CD4-positive, alpha-beta T cell treated with Interleukin-6 for 4 hours (primary cell): ENCODE data around the gene SSX2IP.
A peak's percentile ranks its signal among the peaks of the same experiment; 100 is the strongest.
"Not testable (repeated sequence)": the region's sequence is repeated elsewhere in the genome, so short reads cannot be mapped to it uniquely, and the experiment has no call there.

Experiments
- DNase-seq: peaks from one replicate; pipeline ENCODE4 v3.0.0-alpha.2; 2020; ENCODE audit warnings: mixed read lengths

The SSX2IP gene, protein sequence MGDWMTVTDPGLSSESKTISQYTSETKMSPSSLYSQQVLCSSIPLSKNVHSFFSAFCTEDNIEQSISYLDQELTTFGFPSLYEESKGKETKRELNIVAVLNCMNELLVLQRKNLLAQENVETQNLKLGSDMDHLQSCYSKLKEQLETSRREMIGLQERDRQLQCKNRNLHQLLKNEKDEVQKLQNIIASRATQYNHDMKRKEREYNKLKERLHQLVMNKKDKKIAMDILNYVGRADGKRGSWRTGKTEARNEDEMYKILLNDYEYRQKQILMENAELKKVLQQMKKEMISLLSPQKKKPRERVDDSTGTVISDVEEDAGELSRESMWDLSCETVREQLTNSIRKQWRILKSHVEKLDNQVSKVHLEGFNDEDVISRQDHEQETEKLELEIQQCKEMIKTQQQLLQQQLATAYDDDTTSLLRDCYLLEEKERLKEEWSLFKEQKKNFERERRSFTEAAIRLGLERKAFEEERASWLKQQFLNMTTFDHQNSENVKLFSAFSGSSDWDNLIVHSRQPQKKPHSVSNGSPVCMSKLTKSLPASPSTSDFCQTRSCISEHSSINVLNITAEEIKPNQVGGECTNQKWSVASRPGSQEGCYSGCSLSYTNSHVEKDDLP

GRCh38 chr1:84690397-84691121 is at the start of gene SSX2IP:
Gene SSX2IP (minus strand): TSS chr1:84690461. CDS start chr1:84671219, 19,242 bp downstream.
- peak; percentile 99 for DNase-seq

- no peak for DNase-seq
Measured at GRCh38 chr1:84738237-84738636, 48.0 kb upstream of the SSX2IP start.

- no peak for DNase-seq
Measured at GRCh38 chr1:84737590-84737989, 47.3 kb upstream of the SSX2IP start.

- no peak for DNase-seq
Measured at GRCh38 chr1:84736944-84737343, 46.7 kb upstream of the SSX2IP start.

GRCh38 chr1:84736445-84736844 is 46.2 kb upstream of the SSX2IP start:
- no peak for DNase-seq

DNA sequence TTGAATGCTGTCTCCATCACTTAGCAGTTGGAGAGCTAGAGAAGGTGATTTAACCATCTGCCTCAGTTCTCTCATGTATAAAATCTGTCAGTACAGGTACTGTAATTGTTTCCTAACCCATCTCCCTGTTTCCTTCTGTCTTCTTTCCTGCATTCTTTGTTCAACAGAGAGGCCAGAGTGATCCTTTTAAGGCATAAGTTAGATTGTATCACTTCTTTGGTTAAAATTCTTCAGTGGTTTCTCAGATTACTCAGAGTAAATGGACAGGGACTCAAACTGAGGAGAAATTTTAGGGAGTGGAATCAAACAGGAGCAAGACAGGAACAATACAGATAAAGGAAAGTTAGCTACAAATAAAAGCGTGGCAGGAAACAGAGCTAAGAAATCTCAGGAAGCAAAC is 45.2 kb upstream of the SSX2IP start:
- DNase-seq, result no peak

DNA sequence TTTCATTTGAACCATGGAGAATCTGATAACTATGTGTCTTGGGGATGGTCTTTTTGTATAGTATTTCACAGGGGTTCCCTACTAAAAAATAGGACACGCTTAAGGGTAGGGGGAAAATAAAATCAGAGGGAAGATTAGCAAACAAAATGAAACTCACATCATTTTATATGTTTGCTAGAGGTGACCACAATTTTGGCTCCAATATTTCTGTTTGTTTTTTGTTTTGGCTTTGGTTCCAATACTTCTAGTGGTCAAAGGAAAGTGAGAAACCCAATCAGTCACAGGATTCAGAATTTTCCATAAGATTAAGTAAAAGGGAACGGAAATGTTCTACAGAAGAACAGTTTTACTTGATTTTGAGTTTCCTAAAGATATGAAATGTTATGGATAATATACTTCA is 42.3 kb upstream of the SSX2IP start:
- DNase-seq, result no peak

DNA sequence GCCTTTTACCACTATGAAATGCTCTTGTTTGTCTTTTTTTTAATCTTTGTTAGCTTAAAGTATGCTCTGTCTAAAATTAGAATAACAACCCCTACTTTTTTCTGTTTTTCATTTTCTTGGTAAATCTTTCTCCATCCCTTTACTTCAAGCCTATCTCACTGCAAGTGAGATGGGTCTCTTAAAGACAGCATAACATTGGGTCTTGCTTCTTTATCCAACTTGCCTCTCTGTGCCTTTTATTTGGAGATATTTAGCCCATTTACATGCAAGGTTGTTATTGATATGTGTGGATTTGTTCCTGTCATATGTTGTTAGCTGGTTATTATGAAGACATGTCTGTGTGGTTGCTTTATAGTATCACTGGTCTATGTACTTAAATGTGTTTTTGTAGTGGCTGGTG is 41.3 kb upstream of the SSX2IP start:
- no peak for DNase-seq

DNA sequence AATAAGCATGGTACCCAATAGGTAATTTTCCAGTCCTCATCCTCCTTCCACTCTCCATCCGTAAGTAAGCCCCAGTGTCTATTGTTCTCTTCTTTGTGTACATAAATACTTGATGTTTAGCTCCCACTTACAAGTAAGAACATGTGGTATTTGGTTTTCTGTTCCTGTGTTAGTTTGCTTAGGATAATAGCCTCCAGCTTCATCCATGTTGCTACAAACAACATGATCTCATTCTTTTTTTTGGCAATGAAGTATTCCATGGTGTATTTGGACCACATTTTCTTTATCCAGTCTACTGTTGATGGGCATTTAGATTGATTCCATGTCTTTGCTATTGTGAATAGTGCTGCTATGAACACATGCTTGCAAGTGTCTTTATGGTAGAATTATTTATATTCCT is 37.5 kb upstream of the SSX2IP start:
- DNase-seq, result not testable (repeated sequence)

DNA sequence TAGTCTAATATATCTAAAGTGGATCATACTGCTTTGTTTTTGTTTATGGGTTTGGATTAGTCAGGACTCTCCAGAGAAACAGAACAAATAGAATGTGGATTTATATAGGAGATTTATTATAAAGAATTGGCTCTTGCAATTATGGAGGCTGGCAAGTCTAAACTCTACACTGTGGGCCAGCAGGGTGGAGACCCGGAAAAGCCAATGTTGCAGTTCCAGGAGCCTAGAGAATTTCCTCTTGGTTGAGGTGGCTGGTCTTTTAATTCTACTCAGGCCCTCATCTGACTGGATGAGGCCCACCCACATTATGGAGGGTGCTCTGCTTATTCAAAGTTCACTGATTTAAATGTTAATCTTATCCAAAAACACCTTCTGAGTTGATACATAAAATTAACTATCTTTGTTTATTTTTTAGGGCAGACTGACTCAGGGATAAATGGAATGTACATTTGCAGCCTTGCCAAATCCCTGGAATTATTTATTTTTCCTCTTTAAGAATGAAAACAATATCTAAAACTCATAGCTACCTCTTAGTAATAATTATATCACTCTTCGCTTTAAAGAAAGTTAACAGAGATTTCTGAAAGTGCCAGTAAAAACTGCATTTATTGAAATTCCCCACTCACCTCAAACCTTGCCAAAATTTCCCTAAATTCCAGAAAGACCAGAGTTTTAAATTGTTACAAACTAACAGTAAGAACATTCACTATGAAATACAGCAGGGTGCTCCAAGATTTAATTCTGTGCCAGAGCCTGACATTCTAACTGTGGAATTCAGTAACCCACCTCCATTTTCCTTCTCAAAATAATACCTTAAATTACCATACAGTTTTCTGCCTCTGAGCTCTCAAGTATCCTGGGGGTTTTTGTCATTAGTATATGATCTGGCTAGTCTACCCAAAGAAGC is 36.6 kb upstream of the SSX2IP start:
- no peak for DNase-seq

GRCh38 chr1:84724128-84724860 is 34.0 kb upstream of the SSX2IP start:
- peak; percentile 66 for DNase-seq

DNA sequence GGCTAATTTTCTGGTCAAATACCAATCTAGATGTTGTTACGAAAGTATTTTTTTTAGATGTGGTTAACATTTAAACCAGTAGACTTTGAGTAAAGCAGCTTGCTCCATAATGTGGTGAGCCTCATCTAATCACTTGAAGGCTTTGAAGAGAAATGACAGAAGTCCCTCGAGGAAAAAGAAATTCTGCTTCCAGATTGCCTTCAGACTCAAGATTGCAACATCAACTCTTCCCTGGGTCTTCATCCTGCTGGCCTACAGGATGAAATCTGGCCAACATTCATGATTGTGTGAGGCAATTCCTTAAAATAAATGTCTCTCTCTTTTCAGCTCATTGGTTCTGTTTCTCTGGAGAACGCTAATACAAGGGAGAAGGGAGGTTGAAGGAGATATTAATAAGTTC is 32.5 kb upstream of the SSX2IP start:
- no peak for DNase-seq

DNA sequence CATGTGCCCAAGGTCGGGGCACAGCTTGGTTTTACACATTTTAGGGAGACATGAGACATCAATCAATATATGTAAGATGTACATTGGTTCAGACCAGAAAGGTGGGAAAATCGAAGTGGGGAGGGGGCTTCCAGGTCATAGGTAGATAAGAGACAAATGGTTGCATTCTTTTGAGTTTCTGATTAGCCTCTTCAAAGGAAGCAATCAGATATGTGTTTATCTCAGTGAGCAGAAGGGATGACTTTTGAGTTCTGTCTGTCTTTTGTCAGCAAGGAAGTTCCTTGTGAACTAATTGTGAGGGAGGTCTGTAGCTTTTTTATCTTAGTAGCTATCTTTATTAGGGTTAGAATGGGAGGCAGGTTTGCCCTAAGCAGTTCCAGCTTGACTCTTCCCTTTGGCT is 31.6 kb upstream of the SSX2IP start:
- DNase-seq, result not testable (repeated sequence)

GRCh38 chr1:84721152-84721551 is 30.9 kb upstream of the SSX2IP start:
- no peak for DNase-seq

DNA sequence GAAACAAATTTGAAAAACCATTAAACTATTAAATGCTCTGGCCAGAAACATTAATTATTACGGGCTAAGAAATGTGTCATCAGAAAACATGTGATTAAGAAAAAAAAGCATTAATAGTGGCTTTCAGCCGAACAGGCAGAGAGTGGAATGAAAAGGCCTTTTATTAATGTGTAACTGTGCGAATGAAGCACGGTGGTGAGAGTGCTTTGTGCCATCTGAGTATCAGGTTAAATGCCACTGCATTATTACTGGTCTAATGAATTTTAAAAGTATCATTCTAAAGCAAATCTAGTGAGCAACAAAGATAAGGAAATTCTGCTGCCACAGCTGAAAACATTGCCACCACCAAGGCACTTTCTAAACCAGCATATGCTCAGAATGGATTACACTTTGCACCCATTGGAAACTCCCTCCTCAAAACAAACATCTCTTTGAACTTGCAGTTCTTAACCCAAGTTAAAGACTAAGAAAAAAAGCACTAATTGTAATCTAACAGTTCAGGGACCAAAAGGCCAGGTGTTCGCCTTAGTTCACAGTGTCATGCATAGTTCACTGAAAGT is 30.0 kb upstream of the SSX2IP start:
- no peak for DNase-seq

GRCh38 chr1:84719543-84720217 is 29.4 kb upstream of the SSX2IP start:
- no peak for DNase-seq

DNA sequence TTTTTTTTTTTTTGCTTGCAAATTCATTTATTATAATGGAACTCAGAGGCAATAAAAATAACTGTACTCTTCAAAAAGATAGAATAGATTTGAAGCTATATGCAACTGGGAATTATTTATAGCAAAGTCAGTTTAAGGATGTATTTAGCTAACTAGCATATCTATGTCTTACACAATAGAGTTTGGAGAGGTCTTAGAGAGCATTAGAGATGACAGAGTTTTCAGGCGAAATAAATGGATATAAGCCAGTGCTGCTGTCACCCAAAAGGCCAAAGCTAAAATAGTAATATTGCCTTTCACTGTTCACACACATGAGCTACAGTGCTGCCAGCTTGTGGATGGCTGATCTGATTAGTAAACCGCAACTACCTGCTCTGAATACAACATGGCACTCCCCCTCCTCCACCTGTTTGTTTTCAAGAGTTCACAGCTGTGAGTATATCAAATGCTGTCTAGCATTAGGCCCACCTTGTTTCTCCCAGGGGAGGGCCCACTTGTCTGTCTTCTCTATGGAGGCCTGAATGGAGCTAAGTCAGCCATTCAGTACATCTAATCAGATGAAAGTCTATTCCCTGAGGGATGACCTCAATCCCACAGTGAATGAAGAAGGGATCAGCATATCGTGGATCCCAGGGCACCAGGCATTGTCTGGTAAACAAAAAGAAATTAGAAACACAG is 25.2 kb upstream of the SSX2IP start:
- DNase-seq, result no peak

DNA sequence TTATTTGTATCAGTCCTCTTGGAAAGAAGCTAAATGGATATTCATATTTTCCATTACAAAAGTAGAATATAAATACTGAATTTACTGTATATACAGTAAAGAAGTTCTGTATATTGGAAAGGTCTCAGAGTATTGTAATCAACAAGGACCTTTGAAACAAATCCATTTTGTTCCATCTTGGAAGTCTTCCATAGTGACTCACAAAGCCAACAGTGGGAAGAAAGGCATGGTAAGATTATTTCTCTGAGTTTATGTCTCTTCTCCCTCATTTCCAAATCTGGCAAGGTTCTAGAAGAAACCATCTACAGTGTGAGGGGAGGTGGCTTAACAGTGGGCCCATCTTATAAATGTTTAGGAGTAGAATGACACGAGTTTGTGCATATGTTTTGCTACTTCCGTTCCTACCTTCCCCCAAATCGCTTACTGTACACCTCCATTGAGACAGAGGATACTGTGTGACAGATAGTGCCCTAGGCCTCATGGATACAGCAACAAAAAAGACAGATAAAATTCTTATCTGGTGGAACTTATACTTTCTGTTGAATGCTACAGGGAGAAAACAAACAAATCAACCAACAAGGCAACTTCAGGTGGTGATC is 22.1 kb upstream of the SSX2IP start:
- no peak for DNase-seq

- DNase-seq, result no peak
Measured at GRCh38 chr1:84711869-84712268, 21.6 kb upstream of the SSX2IP start.

DNA sequence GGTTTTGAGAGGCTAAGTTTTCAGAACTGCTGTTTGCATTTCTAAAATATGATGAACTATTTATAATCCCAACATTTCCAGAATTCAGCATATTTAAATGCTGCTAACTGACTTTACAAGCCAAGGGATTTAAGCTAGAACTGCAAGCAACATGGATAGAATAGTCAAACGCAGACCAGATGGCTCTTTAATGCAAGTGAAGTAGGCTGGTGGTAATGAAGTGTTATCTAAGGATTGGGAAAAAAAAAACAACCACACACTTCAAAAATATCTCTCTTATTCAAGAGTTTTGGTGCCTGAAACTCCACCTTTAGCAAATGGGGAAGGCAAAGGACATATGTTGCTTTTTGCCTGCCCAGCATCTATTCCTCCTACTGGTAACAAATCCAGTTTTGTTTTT is 20.9 kb upstream of the SSX2IP start:
- no peak for DNase-seq
